ENCODE results near the gene VOPP1. TPM values are rescaled to one million over a fixed set of nuclear protein-coding genes. Genes with fewer than 3 reads are reported as not detected.

Gene VOPP1
- total RNA-seq, 4 donors from 2014 or later, result 22.1 to 79.2 (median 73.9) TPM

DNA sequence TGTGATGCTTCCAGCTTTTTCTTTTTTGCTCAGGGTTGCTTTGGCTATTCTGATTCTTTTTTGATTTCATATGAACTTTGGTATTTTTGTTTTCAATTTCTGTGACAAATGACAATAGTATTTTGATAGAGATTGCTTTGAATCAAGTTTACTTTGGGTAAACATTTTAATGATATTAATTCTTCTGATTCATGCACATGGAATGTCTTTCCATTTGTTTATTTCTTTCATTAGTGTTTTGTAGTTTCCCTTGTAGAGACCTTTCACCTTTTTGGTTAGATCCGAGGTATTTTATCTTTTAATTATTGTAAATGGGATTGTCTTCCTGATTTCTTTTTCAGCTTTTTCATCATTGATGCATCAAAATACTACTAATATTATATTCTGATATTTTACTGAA is 114.0 kb downstream of the VOPP1 start:
- in situ Hi-C loops (cut with MboI; ENCODE audit: low pct_ligation_motif_present in 1 of 4, low pct_unique_long_range_greater_than_20kb in 1 of 4, low sequenced_read_pairs in 3 of 4), result loop anchor here in 1 of 4 donors (25.0 kb wide), 1 partner anchor 129 kb away; no protein-coding TSS in a partner anchor
- intact Hi-C loops (cut with DNase I; ENCODE audit: low total_unique reads), result no loop called here

DNA sequence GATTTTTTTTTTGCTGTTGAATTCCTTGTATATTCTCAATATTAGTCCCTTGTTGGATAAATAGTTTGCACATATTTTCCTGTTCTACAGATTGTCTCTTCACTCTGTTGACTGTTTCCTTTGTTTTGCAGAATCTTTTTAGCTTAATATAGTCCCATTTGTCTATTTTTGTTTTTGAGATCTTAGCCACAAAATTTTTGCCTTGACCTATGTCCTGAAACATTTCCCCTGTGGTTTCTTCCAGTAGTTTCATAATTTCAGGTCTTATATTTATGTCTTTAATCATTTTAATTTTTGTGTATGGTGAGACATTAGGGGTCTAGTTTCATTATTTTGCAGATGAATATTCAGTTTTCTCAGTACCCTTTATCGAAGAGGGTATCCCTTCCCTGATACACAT is 114.5 kb downstream of the VOPP1 start:
- intact Hi-C loops (cut with DNase I; ENCODE audit: low total_unique reads), result no loop called here
- H3K4me1 ChIP-seq, result no peaks in the 10 kb centered on the region
- no peaks in the 10 kb centered on the region for H3K27me3 ChIP-seq
- WGBS, 2 donors (ENCODE audit: low coverage in 1 of 2), result 97% methylated on average over 1 of the region's 1 CpG; no CpG with 5 or more reads in 1 of the 2 donors
- no peak overlapping the region for H3K4me3 ChIP-seq
- peaks cover 0 to 7% (median 0%) of the 10 kb centered on the region in 4 donors for H3K36me3 ChIP-seq
- TF ChIP-seq, protein P1, sequence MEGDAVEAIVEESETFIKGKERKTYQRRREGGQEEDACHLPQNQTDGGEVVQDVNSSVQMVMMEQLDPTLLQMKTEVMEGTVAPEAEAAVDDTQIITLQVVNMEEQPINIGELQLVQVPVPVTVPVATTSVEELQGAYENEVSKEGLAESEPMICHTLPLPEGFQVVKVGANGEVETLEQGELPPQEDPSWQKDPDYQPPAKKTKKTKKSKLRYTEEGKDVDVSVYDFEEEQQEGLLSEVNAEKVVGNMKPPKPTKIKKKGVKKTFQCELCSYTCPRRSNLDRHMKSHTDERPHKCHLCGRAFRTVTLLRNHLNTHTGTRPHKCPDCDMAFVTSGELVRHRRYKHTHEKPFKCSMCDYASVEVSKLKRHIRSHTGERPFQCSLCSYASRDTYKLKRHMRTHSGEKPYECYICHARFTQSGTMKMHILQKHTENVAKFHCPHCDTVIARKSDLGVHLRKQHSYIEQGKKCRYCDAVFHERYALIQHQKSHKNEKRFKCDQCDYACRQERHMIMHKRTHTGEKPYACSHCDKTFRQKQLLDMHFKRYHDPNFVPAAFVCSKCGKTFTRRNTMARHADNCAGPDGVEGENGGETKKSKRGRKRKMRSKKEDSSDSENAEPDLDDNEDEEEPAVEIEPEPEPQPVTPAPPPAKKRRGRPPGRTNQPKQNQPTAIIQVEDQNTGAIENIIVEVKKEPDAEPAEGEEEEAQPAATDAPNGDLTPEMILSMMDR (IDR thresholded peaks at IDR 0.05), result no peak
- TF ChIP-seq POLR2A (IDR thresholded peaks at IDR 0.05), result no peak
- no peak for TF ChIP-seq EP300 (IDR thresholded peaks at IDR 0.05; ENCODE audit: low read depth)
- no peak for TF ChIP-seq POLR2AphosphoS5 (IDR thresholded peaks at IDR 0.05)
- in situ Hi-C loops (cut with MboI; ENCODE audit: low pct_ligation_motif_present in 1 of 4, low pct_unique_long_range_greater_than_20kb in 1 of 4, low sequenced_read_pairs in 3 of 4), result loop anchor here in 1 of 4 donors (25.0 kb wide), 1 partner anchor 130 kb away; no protein-coding TSS in a partner anchor
- H3K9me3 ChIP-seq, result peaks cover 6 to 17% of the 10 kb centered on the region in 2 donors
- DNase-seq, result no peak
- H3K27ac ChIP-seq, result no peak overlapping the region

More for the DNA sequence above, 114.0 kb downstream of the VOPP1 start:
- TF ChIP-seq, protein P1 (IDR thresholded peaks at IDR 0.05), result no peak
- TF ChIP-seq EP300 (IDR thresholded peaks at IDR 0.05; ENCODE audit: low read depth) (no peak), POLR2A (IDR thresholded peaks at IDR 0.05) (no peak), POLR2AphosphoS5 (IDR thresholded peaks at IDR 0.05) (no peak)
- Histone ChIP-seq H3K9me3 (peaks cover 6 to 17% of the 10 kb centered on the region in 2 donors), H3K27me3 (no peaks in the 10 kb centered on the region), H3K36me3 (peaks cover 0 to 4% (median 0%) of the 10 kb centered on the region in 4 donors), H3K27ac (no peak overlapping the region), H3K4me3 (no peak overlapping the region), H3K4me1 (no peaks in the 10 kb centered on the region)
- WGBS, 2 donors (ENCODE audit: low coverage in 1 of 2), result 80 to 100% methylated on average over 1 of the region's 1 CpG
- no peak for DNase-seq

DNA sequence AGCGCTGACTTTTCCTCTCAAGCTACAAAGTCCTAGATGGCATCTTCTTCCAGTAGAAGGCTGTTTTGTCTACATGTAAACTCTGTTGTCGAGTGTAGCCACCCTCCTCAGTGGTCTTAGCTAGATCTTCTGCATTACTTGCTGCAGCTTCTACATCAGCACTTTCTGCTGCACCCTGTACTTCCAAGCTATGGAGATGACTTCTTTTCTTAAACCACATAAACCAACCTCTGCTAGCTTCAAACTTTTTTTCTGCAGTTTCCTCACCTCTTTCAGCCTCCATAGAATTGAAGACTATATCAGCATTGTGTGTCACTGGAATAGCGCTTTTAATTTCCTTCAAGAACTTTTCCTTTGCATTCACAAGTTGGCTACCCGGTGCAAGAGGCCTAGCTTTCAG is 119.3 kb downstream of the VOPP1 start:
- no peak overlapping the region for H3K27ac ChIP-seq
- in situ Hi-C loops (cut with MboI; ENCODE audit: low pct_ligation_motif_present in 1 of 4, low pct_unique_long_range_greater_than_20kb in 1 of 4, low sequenced_read_pairs in 3 of 4) (loop anchor here in 1 of 4 donors (25.0 kb wide), 1 partner anchor 134 kb away; no protein-coding TSS in a partner anchor), intact Hi-C loops (cut with DNase I; ENCODE audit: low total_unique reads) (no loop called here)
- WGBS, 2 donors (ENCODE audit: low coverage in 1 of 2), result 93 to 94% methylated on average over 4 of the region's 4 CpGs
- H3K27me3 ChIP-seq, result no peaks in the 10 kb centered on the region
- H3K4me3 ChIP-seq, result no peak overlapping the region
- H3K36me3 ChIP-seq, result peaks cover 0 to 8% (median 0%) of the 10 kb centered on the region in 4 donors
- DNase-seq, result no peak
- H3K4me1 ChIP-seq, result no peaks in the 10 kb centered on the region
- peaks cover 0 to 4% of the 10 kb centered on the region in 2 donors for H3K9me3 ChIP-seq
- TF ChIP-seq, protein P1 (IDR thresholded peaks at IDR 0.05), result no peak
- no peak for TF ChIP-seq EP300 (IDR thresholded peaks at IDR 0.05; ENCODE audit: low read depth)
- TF ChIP-seq POLR2A (IDR thresholded peaks at IDR 0.05), result no peak
- no peak for TF ChIP-seq POLR2AphosphoS5 (IDR thresholded peaks at IDR 0.05)

DNA sequence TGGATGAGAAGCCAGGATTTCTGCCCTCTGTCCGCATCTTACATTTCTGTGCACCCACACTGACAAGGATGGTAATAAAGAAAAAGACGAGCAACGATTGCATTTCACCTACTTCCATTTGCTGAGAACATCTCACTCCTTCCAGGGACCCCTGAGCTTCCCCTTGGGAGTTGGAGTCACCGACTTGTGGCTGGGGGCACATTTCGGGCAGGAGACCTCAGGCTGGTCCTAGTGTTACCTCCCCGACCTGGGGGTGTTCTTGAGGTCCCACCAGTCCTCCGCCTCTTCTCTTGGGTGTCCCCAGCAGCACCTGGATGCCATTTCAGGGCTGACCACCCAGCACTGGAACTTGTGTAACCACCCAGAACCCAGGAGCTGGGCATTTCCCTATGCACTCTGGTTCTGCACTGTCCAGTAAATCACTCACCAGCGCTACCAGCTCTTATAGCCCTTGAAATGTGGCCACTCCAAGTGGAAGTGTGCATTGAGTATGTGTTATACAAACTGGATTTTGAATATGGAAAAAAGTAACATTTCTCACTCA is 122.2 kb downstream of the VOPP1 start:
- TF ChIP-seq POLR2AphosphoS5 (IDR thresholded peaks at IDR 0.05), result no peak
- no peak for TF ChIP-seq POLR2A (IDR thresholded peaks at IDR 0.05)
- TF ChIP-seq EP300 (IDR thresholded peaks at IDR 0.05; ENCODE audit: low read depth), result no peak
- TF ChIP-seq, protein P1 (IDR thresholded peaks at IDR 0.05), result no peak
- Histone ChIP-seq H3K9me3 (no peaks in the 10 kb centered on the region), H3K27ac (no peak overlapping the region), H3K4me1 (no peaks in the 10 kb centered on the region), H3K36me3 (peaks cover 0 to 4% (median 0%) of the 10 kb centered on the region in 4 donors), H3K27me3 (no peaks in the 10 kb centered on the region), H3K4me3 (no peak overlapping the region)
- intact Hi-C loops (cut with DNase I; ENCODE audit: low total_unique reads) (no loop called here), in situ Hi-C loops (cut with MboI; ENCODE audit: low pct_ligation_motif_present in 1 of 4, low pct_unique_long_range_greater_than_20kb in 1 of 4, low sequenced_read_pairs in 3 of 4) (loop anchor here in 1 of 4 donors (25.0 kb wide), 1 partner anchor 137 kb away; no protein-coding TSS in a partner anchor)
- WGBS, 2 donors (ENCODE audit: low coverage in 1 of 2), result 90 to 98% methylated on average over 4 to 8 of the region's 8 CpGs
- DNase-seq, result no peak

Data from transverse colon (tissue), 4 donors.